Neutrophil (primary cell): Measurements from ENCODE around the gene PRKN.

Experiments
- H3K27ac ChIP-seq: fragments of 200-600 bp; sonication (generic); 2 replicates; pipeline ENCODE4 v1.5.1; 2016; ENCODE audit warnings: mild to moderate bottlenecking, moderate library complexity
- H3K27me3 ChIP-seq: fragments of 200-600 bp; sonication (generic); 2 replicates; pipeline ENCODE4 v1.6.0; 2016; ENCODE audit warnings: mild to moderate bottlenecking
- H3K36me3 ChIP-seq: fragments of 200-600 bp; sonication (generic); 2 replicates; pipeline ENCODE4 v1.5.1; 2017
- H3K4me1 ChIP-seq, 2 experiments: fragments of 200-600 bp in 1 of 2; sonication (generic) in 1 of 2; 1 replicate in 1 of 2; 2 replicates in 1 of 2; pipeline versions ENCODE4 v1.5.1 to v1.6.1; 2013 to 2016; ENCODE audit warnings: low read depth in 1 of 2, low read length in 1 of 2, mild to moderate bottlenecking in 1 of 2, moderate library complexity in 1 of 2; ENCODE audit not compliant: control insufficient read depth in 1 of 2, insufficient read depth in 1 of 2
- H3K4me3 ChIP-seq, 2 experiments: fragments of 200-600 bp in 1 of 2; sonication (generic) in 1 of 2; 1 replicate in 1 of 2; 2 replicates in 1 of 2; pipeline ENCODE4 v1.5.1; 2013 to 2016; ENCODE audit warnings: low read depth in 1 of 2, low read length in 1 of 2, mild to moderate bottlenecking in 1 of 2, moderate library complexity in 1 of 2
- H3K9me3 ChIP-seq: fragments of 200-600 bp; sonication (generic); 2 replicates; pipeline ENCODE4 v1.5.1; 2016
- CTCF ChIP-seq: fragments of 200-600 bp; sonication (generic); IDR thresholded peaks from 2 replicates; pipeline ENCODE4 v1.5.1; 2016; ENCODE audit warnings: antibody characterized with exemption

Gene PRKN

GRCh38 chr6:161976553-161976952 is 751.0 kb downstream of the PRKN start:
- Histone ChIP-seq H3K36me3 (no peaks in the 10 kb centered on the region), H3K27ac (no peak overlapping the region), H3K4me3 (no peak overlapping the region), H3K9me3 (no peaks in the 10 kb centered on the region), H3K27me3 (no peaks in the 10 kb centered on the region), H3K4me1 (no peaks in the 10 kb centered on the region)
- TF ChIP-seq CTCF: no peak

- no peaks in the 10 kb centered on the region for H3K9me3 ChIP-seq
- TF ChIP-seq CTCF: no peak
- no peaks in the 10 kb centered on the region for H3K4me1 ChIP-seq
- H3K4me3 ChIP-seq: no peak overlapping the region
- H3K27me3 ChIP-seq: no peaks in the 10 kb centered on the region
- H3K27ac ChIP-seq: no peak overlapping the region
- no peaks in the 10 kb centered on the region for H3K36me3 ChIP-seq
These were observed 754.5 kb downstream of the PRKN start for GRCh38 chr6:161973064-161973463.

GRCh38 chr6:161971043-161971442 is 756.5 kb downstream of the PRKN start:
- H3K27me3 ChIP-seq: no peaks in the 10 kb centered on the region
- no peaks in the 10 kb centered on the region for H3K4me1 ChIP-seq
- H3K36me3 ChIP-seq: no peaks in the 10 kb centered on the region
- no peak overlapping the region for H3K27ac ChIP-seq
- no peak for TF ChIP-seq CTCF
- no peak overlapping the region for H3K4me3 ChIP-seq
- H3K9me3 ChIP-seq: no peaks in the 10 kb centered on the region

GRCh38 chr6:161963634-161964234 is 763.8 kb downstream of the PRKN start:
- no peaks in the 10 kb centered on the region for H3K9me3 ChIP-seq
- H3K36me3 ChIP-seq: no peaks in the 10 kb centered on the region
- H3K4me3 ChIP-seq: no peak overlapping the region
- H3K27me3 ChIP-seq: no peaks in the 10 kb centered on the region
- H3K27ac ChIP-seq: no peak overlapping the region
- H3K4me1 ChIP-seq: no peaks in the 10 kb centered on the region
- TF ChIP-seq CTCF: no peak

- no peak overlapping the region for H3K27ac ChIP-seq
These were observed 764.4 kb downstream of the PRKN start for GRCh38 chr6:161963181-161963580.

More at GRCh38 chr6:161963181-161963580, 764.4 kb downstream of the PRKN start:
- H3K4me1 ChIP-seq: no peaks in the 10 kb centered on the region
- no peaks in the 10 kb centered on the region for H3K27me3 ChIP-seq
- no peaks in the 10 kb centered on the region for H3K9me3 ChIP-seq
- no peaks in the 10 kb centered on the region for H3K36me3 ChIP-seq
- TF ChIP-seq CTCF: no peak
- no peak overlapping the region for H3K4me3 ChIP-seq
